ENCODE results near the gene ANKRD13C.

DNA sequence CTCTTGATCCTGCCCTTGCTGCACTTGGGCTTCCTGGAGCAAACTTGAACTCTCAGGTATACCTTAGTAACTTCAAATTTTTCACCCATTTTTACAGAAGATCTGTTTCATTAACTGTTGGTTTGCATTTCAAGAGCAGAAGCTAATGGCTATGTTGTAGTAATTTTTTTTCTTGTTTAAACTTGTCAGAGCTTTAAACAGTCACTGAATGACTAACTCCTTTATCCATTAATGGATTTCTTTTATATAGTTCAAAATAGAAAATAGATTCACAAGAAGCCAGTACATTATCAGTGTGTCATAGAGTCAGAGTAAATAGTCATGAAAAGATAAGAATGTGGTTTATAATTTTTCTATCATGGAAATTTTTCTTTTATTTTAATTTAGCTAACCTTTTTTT, 119.8 kb downstream of the ANKRD13C start:
- TF ChIP-seq, protein P1, sequence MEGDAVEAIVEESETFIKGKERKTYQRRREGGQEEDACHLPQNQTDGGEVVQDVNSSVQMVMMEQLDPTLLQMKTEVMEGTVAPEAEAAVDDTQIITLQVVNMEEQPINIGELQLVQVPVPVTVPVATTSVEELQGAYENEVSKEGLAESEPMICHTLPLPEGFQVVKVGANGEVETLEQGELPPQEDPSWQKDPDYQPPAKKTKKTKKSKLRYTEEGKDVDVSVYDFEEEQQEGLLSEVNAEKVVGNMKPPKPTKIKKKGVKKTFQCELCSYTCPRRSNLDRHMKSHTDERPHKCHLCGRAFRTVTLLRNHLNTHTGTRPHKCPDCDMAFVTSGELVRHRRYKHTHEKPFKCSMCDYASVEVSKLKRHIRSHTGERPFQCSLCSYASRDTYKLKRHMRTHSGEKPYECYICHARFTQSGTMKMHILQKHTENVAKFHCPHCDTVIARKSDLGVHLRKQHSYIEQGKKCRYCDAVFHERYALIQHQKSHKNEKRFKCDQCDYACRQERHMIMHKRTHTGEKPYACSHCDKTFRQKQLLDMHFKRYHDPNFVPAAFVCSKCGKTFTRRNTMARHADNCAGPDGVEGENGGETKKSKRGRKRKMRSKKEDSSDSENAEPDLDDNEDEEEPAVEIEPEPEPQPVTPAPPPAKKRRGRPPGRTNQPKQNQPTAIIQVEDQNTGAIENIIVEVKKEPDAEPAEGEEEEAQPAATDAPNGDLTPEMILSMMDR (conservative IDR thresholded peaks at IDR 0.05 in 1 of 2, IDR thresholded peaks at IDR 0.05 in 1 of 2; ENCODE audit: low read depth in 1 of 2, low read length in 2 of 2) = no peak
- TF ChIP-seq EZH2 (IDR thresholded peaks at IDR 0.05; ENCODE audit: low read length, missing control alignments) = no peak

Data from fibroblast of lung (primary cell).